Cerebellar nuclear complex (tissue), 1 donor: ENCODE measurements around the gene KNG1.
"Not testable (repeated sequence)": the region's sequence is repeated elsewhere in the genome, so short reads cannot be mapped to it uniquely, and the experiment has no call there.

Experiments used
- DNase-seq, 2 experiments: peaks; one replicate each; lab custom pipeline; 2025; lab: John Stamatoyannopoulos, UW

The KNG1 gene

DNA sequence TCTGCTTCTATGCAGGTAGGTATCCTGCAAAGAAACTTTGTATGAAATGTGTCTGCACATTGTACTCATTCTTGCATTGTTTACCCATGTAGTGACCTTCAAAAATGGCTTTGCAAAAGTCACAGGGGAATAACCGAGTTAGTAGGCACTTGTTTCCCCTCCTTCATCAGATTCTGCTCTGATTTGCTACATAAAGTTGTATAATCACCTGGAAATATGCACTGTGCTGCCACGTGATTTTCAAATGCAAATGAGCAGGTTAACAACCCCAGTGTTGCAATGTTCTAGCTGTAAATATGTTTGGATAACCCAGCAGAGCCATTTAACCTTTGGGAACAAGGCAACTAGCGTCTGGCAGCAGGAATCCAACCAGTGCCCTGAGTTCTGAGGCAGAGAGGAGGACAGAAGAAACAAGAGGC, at the start of gene KNG1:
Gene KNG1 (plus strand): TSS at position 321 of the 419 bp plus-strand sequence. CDS start 184 bp downstream, outside the sequence.
- DNase-seq, result no peak

DNA sequence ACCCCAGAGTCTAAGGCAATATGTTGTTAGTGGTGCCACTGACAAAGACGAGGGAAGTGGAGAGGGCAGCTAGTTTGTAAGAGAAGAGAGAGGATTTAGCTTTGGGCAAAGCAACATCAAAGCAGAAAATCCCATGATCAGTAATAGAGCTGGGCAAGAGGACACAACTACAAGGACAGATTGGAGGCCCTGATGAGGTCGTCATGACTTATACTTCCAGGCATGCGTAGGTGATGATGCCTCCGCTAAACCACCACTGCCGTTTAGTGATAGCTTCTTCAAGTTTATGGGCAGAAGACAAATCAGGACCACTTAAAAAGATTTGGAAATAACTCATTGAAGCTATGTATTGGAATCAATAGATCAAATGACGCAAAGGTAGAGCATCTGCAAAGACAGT, 48.7 kb upstream of the KNG1 start:
- DNase-seq, result no peak

DNA sequence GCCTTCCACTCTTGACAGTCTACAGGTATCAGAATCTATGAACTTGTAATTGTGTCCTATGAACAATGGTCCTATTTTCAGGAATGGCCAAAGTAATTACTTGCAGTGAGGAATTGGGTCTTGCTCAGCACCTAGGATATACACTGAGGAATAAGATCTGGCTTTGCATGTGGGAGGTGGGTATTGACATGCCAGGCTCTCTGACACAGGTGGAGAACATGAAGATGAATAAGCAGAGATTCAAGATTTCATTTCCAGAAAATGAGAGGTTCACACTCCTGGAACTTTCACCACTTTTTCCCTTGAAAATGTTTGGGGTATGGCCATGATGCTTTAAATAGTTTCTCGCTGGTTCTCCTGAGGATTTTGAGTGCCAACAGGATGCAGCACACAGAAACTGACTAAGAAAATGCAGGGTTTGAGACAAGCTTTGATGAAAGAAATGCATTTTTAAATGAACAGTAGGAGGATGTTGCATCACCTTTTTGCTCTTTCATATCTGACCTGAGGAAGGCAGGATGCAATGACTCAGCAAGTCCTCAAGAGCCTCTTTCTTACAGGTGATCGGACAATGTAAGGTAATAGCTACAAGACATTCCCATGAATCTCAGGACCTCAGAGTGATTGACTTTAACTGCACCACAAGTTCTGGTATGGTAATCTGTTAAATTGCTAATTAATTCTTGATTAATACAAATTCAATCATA, 47.6 kb upstream of the KNG1 start:
- no peak for DNase-seq

DNA sequence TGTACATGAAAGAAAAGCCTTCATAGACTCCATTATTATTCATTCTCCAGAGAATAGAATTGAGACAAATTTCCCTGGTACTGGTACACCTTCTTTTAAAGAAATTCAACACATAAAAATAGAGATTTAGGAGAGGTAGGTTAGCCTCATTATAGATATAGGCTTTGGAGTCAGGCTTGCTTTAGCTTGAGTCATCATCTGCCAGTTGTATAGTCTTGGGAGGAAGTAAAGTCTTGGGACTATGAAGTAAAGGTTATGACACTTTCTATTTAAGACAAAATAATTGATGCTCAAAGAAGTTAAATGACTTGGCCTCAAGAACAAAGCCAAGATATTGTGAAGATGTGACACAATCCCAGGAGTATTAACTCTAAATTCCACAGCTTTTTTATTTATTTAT, 47.0 kb upstream of the KNG1 start:
- DNase-seq, result no peak

DNA sequence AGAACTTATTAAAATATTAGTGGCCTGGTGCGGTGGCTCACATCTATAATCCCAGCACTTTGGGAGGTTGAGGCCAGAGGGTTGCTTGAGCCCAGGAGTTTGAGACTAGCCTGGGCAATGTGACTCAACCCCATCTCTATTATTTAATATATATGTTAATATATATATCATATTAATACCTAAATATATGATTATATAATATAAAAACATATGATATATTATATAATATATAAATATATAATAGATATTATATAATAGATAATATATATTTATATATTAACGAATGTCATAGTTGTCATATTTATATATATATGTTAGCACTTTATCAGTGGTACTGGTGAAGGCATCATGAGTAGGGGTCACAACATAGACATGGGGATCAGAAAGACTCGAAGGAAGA, 46.1 kb upstream of the KNG1 start:
- DNase-seq, result no peak

DNA sequence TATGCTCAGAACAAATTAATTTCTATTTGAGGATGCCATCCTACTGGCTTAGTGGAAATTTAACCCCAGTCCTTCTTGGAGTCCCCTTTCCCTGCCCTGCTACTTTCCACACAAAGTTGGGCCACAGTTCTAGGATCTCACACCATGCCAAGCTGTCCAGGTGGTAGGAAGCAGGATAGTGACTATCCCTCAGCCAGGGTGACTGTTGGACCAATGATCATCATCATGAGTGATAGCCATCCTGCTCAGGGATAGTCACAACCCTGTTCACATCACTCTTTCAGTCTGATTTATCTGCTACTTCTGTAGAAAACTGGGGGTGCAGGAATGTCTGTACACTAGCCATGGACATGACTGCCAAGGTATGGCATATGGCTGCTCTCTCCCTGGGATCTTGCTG, 38.6 kb upstream of the KNG1 start:
- DNase-seq, result no peak

DNA sequence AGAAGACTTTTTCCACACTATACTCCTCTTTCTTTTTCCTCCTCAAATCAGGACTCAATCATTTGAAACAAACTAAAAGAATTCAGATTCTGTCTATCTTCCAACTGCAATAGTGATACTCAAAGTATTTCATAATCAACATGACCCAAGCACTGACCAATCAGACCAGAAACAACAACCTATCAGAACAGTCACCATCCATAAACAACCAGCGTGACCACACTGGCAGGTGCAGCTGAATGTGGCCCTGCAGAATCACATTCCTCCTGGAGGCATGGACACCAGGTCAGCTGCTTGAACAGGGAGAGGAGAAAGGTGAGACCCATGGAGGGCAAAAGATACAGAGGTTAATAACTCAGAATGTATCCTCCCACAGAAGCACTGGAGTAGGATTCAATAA, 38.0 kb upstream of the KNG1 start:
- no peak for DNase-seq

DNA sequence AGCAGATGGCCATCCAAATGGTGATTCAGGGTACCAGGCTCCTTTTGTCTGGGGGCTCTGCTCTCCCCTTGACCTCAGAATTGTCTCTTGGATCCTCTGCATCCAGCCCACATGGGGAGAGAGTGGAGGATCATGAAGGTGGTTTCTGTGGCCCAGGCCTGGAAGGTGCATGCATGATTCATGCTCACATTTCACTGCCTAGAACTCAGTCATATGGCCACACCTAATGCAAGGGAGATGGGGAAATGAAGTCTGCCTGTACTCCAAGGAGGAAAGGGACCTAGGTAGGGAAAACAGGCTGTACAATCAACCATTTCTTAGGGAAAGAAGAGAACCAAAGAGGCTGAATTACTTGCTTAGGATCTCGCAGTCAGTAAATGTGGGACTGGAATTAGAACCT, 36.3 kb upstream of the KNG1 start:
- no peak for DNase-seq

DNA sequence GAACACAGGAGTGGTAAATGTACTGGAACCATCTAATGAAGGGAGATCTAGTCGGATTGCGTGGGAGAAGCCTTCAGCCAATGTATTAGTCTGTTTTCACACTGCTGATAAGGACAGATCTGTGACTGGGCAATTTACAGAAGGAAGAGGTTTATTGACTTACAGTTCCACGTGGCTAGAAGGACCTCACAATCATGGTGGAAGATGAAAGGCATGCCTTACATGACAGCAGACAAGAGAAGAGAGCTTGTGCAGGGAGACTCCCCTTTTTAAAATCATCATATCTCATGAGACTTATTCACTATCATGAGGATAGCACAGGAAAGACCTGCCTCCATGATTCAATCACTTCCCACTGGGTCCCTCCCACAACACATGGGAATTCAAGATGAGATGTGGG, 34.3 kb upstream of the KNG1 start:
- no peak for DNase-seq

DNA sequence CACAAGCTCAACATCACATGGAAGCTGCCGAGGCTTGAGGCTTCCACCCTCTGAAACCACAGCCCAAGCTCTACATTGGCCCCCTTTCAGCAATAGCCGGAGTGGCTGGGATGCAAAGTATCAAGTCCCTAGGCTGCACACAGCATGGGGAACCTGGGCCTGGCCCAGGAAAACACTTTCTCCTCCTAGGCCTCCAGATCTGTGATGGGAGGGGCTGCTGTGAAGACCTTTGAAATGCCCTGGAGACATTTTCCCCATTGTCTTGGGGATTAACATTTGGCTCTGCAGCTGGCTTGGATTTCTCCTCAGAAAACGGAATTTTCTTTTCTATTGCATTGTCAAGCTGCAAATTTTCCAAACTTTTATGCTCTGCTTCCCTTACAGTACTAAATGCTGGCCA, 33.2 kb upstream of the KNG1 start:
- DNase-seq, result no peak

DNA sequence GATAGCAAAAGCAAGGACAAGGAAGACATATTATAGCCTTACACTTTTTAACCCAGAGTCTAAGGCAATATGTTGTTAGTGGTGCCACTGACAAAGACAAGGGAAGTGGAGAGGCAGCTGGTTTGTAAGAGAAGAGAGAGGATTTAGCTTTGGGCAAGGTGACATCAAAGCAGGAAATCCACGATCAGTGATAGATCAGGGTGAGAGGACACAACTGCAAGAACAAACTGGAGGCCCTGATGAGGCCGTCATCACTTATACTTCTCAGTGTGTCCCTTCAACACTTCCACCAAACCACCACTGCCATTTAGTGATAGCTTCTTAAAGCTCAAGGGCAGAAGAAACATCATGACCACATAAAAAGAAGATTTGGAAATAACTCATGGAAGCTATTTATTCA, 30.7 kb upstream of the KNG1 start:
- DNase-seq, result not testable (repeated sequence)

DNA sequence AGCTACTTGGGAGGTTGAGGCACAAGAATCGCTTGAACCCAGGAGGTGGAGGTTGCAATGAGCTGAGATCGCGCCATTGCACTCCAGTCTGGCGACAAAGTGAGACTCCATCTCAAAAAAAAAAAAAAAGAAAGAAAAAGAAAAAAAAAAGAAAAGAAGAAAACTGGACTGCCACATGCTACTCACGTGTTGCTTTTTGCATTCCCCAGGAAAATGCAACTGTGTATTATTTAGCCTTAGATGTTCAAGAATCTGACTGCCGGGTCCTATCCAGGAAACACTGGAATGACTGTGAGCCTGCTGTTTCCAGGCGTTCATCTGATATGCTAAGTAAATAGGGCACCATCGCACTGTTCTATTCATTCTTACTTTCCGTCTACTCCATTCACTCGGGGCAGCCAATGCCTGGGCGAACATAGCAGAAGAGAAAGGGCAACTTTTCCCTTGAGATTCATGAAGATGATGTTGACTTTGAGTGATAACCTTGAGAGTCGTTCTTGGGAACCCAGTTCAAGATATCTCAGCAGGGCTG, 30.0 kb upstream of the KNG1 start:
- DNase-seq, result no peak

DNA sequence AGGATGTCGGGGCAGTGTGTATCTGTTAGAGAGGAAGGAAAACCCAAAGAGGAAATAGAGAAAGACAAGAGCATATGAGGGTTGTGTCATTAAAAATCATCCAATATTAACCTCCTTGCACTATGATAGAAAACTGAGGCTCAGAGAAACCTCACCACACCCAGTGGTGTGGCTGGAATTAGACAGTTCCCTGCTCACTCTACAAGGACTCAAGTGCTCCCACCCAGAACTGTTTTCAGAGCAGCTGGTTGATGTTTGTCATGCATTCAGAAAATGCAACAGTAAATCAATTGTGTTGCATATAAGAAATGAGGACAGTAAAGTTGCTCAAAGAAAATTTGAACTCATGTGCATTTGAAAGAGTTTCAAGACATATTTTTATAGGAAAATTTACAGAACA, 26.9 kb upstream of the KNG1 start:
- DNase-seq, result not testable (repeated sequence)

DNA sequence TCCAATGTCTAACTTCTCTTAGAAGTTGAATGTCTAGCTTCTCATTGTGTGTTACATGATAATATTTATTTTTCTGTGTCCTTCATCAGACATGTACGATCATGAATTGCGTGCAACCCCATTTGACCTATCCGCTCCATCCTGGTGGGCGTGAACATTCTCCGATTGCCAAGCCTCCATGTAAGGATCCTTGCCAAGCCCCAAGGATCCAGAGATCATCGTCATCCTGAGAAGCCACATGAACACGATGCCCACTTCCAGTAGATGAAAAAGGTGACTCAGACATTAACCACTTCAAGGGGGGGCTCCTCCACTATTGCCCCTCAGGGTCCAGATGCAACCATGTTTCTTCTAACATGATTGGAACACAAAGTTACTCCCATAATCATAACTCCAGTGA, 25.5 kb upstream of the KNG1 start:
- DNase-seq, result no peak

DNA sequence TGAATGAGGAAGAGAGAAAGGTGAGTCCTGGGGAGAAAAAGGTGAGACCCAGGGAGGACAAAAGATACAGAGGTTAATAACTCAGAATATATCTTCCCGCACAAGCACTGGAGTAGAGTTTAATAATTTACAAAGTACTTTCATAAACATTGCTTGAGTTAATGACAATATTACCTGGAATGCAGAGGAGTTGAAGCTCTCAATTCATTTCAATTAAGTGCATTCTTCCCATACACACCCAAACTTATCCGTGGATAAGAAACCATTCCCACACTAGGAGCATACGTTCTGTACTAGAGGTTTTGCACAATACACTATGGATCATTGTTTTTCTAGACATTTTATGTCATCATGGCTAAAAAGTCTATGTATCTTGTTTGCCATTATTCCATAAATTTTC, 23.3 kb upstream of the KNG1 start:
- no peak for DNase-seq

DNA sequence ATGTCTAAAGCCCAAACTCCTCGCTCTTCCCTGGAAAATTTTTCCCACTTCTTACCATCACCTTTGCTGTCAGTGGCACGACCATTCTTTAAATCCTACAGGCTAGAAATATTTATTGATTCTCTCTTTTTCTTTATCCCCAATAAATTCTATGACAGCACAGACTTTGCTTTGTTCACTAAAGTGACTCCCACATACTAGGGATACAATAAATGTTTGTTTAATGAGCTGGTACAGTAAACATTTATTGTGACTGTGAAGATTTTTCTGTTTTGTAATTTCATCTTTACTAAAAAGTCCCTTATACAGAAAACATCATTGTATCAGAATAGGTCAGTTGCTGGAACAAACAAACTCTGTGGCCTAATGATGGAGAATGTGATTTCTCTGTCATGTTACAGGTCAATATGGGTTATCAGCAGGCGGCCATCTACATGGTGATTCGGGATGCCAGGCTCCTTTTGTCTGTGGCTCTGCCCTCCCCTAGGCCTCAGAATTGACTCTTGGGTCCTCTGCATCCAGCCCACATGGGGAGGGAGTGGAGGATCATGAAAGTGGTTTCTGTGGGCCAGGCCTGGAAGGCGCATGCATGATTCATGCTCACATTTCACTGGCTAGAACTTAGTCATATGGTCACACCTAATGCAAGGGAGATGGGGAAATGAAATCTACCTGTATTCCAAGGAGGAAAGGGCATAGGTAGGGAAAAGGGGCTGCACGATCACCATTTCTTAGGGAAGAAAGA, 22.7 kb upstream of the KNG1 start:
- no peak for DNase-seq

DNA sequence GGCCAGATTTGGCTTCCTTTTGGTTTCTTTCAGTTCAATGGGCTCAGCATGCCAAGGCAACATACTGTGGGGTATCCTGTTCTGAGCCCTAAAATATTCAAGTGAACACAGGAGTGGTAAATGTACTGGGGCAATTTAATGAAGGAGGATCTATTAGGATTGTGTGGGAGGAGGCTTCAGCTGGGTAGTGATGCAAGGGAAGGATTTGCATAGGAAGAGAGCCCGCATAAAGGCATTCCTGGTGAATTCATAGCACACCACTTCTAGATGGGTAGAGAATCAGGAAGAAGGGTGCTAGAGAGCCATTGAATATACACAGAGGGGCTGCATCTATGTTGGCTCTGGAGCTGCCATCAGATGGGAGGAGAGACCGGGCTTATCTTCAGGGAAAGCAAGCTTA, 20.6 kb upstream of the KNG1 start:
- no peak for DNase-seq

DNA sequence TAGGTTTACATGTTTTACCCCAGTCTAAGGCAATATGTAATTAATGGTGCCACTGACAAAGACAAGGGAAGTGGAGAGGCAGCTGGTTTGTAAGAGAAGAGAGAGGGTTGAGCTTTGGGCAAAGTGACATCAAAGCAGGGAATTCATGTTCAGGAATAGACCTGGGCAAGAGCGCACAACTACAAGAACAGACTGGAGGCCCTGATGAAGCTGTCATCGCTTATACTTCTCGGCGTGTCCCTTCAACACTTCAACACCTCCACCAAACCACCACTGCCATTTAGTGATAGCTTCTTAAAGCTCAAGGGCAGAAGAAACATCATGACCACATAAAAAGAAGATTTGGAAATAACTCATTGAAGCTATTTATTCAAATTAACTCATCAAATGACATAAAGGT, 19.6 kb upstream of the KNG1 start:
- no peak for DNase-seq

DNA sequence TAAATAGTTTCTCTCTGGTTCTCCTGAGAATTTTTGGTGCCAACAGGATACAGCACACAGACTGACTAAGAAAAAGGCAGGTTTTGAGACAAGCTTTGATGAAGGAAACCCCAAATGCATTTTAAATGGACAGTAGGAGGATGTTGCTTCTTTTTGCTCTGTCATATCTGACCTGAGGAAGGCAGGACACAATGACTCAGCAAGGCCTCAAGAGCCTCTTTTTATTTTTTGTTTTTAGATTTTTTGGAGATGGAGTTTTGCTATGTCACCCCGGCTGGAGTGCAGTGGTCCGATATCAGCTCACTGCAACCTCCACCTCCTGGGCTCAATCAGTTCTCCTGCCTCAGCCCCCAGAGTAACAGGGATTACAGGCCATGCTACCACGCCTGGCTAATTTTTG, 16.9 kb upstream of the KNG1 start:
- no peak for DNase-seq

DNA sequence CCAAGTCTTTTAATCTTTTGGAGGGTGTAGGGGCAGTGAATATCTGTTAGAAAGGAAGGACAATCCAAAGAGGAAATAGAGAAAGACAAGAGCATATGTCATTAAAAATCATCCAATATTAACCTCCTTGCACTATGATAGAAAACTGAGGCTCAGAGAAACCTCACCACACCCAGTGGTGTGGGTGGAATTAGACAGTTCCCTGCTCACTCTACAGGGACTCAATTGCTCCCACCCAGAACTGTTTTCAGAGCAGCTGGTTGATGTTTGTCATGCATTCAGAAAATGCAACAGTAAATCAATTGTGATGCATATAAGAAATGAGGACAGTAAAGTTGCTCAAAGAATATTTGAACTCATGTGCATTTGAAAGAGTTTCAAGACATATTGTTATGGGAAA, 14.7 kb upstream of the KNG1 start:
- not testable (repeated sequence) for DNase-seq

DNA sequence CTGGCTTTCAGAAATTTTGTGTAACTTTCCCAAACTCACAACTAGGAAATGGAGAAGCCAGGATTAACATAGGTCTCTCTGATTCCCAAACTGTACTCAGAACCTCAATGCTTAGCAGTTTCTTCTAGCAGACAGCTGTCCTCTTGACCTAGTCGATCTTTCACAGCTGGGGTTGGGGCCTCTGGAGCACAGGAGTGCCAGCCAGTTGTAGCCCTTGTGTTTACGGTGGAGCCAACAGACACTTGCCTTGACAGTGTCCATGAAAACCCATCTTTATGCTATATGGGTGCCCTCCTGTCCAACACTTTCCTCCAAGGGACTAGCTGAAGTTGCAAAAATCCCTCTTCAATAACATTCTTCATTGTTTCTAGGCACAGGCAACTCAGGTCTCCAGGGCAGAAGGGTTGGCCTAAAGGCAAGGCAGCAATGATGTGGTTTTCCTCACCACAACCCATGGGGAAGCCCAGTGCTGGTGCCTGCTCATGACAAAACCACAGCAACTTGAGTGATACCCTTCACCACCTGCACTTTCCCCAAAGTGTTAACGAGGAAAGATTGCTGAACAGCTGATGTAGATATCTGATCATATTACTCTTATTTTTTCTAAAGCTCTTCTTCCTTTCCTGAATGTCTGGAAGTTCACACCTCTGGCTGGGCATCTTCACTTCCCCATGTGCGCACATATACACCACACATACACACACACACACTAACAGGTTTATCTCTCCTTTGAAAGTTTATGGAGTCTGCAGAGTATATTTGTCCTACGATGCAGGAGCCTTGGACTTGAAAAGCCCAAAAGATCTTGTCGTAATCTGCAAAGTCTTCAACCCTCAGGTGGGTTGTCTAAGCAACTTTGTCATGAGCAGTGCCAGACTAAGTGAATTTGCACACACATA, 11.0 kb upstream of the KNG1 start:
- no peak for DNase-seq

DNA sequence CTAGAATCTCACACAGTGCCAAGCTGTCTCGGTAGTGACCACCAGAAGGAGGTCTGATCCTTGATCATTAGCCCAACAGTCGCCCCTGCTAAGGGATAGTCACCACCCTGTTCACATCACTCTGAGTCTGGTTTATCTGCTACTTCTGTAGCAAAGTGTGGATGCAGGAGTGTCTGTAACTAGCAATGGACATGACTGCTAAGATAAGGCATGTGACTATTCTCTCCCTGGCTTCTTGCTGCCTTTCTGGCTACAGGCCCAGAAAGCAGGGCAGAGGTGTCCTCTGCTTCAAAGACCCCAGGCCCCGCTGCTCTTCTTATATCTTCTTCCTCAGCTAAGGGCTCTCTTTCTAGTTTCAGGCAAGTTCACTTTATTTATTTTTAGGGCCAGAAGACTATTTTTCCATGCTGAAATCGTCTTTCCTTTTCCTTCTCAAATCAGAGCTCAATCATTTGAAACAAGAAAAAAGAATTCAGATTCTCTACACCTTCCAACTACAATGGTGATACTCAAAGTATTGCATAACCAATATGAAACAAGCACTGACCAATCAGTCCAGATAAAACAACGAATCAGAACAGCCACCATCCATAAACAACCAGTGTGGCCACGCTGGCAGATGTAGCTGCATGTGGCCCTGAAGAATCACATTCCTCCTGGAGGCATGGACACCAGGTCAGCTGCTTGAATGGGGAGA, 8.0 kb upstream of the KNG1 start:
- DNase-seq, result no peak
